Astrocyte (in vitro differentiated cells and primary cell): Measurements from ENCODE around the gene CD160. TPM values are rescaled to one million over a fixed set of nuclear protein-coding genes. Genes with fewer than 3 reads are reported as not detected.

Source experiments
- DNase-seq: peaks from one replicate; pipeline ENCODE4 v3.0.0-alpha.2; 2010; ENCODE audit warnings: low read depth
- FAIRE-seq: peaks from 2 replicates; lab custom pipeline; 2011; peaks lifted over from hg19 to GRCh38; lab: Jason Lieb, UNC
- H2AFZ ChIP-seq: 2 replicates; pipeline ENCODE4 v1.6.0; 2012; ENCODE audit warnings: low read depth, low read length, inconsistent platforms
- H3K27ac ChIP-seq: 2 replicates; pipeline ENCODE4 v1.5.1; 2011; ENCODE audit warnings: low read depth, low read length, inconsistent platforms
- H3K27me3 ChIP-seq: 2 replicates; pipeline ENCODE4 v1.6.0; 2011; ENCODE audit warnings: low read length, inconsistent platforms; ENCODE audit not compliant: insufficient read depth
- H3K36me3 ChIP-seq: 2 replicates; pipeline ENCODE4 v1.5.1; 2011; ENCODE audit warnings: low read length, inconsistent platforms; ENCODE audit not compliant: insufficient read depth
- H3K4me1 ChIP-seq: 2 replicates; pipeline ENCODE4 v1.5.1; 2011; ENCODE audit warnings: low read length, inconsistent platforms; ENCODE audit not compliant: insufficient read depth
- H3K4me2 ChIP-seq: 2 replicates; pipeline ENCODE4 v1.6.0; 2012; ENCODE audit warnings: low read length, inconsistent platforms
- H3K4me3 ChIP-seq: 2 replicates; pipeline ENCODE4 v1.5.1; 2011; ENCODE audit warnings: low read depth, mild to moderate bottlenecking, low read length, inconsistent platforms; ENCODE audit not compliant: insufficient read depth
- H3K79me2 ChIP-seq: 2 replicates; pipeline ENCODE4 v1.6.0; 2012; ENCODE audit warnings: mild to moderate bottlenecking, low read length, inconsistent platforms; ENCODE audit not compliant: insufficient read depth
- H3K9ac ChIP-seq: 2 replicates; pipeline ENCODE4 v1.6.0; 2012; ENCODE audit warnings: mild to moderate bottlenecking, low read length, inconsistent platforms
- H3K9me3 ChIP-seq: 2 replicates; pipeline ENCODE4 v1.5.1; 2012; ENCODE audit warnings: low read depth, mild to moderate bottlenecking, low read length, inconsistent platforms; ENCODE audit not compliant: insufficient read depth
- H4K20me1 ChIP-seq: 2 replicates; pipeline ENCODE4 v1.6.0; 2012; ENCODE audit warnings: low read length, inconsistent platforms; ENCODE audit not compliant: insufficient read depth
- H3K27ac Mint-ChIP-seq: one replicate; pipeline ENCODE4 v1.8.0; 2021; ENCODE audit warnings: mild to moderate bottlenecking, mixed read lengths; ENCODE audit not compliant: unreplicated experiment
- H3K27me3 Mint-ChIP-seq: one replicate; pipeline ENCODE4 v1.8.0; 2021; ENCODE audit warnings: low read depth, mixed read lengths; ENCODE audit not compliant: unreplicated experiment
- H3K36me3 Mint-ChIP-seq: one replicate; pipeline ENCODE4 v1.8.0; 2021; ENCODE audit warnings: low read depth, mixed read lengths; ENCODE audit not compliant: unreplicated experiment
- H3K4me1 Mint-ChIP-seq: one replicate; pipeline ENCODE4 v1.8.0; 2021; ENCODE audit warnings: low read depth, mixed read lengths; ENCODE audit not compliant: unreplicated experiment
- H3K4me3 Mint-ChIP-seq: one replicate; pipeline ENCODE4 v1.8.0; 2021; ENCODE audit warnings: mild to moderate bottlenecking, moderate library complexity, mixed read lengths; ENCODE audit not compliant: unreplicated experiment
- H3K9me3 Mint-ChIP-seq: one replicate; pipeline ENCODE4 v1.8.0; 2021; ENCODE audit warnings: mild to moderate bottlenecking, mixed read lengths; ENCODE audit not compliant: unreplicated experiment
- EZH2 ChIP-seq: IDR thresholded peaks from 2 replicates; pipeline ENCODE4 v1.6.1; 2012; ENCODE audit warnings: mild to moderate bottlenecking, low read length, inconsistent platforms; ENCODE audit not compliant: insufficient read depth
- total RNA-seq: library from RNA; stranded (reverse); gene quantifications from 2 replicates; pipeline ENCODE4 v1.2.1, GENCODE V29; 2021
- TF ChIP-seq, protein P1 (sequence below): IDR thresholded peaks from 2 replicates; pipeline ENCODE4 v1.5.1; 2011; ENCODE audit warnings: low read depth, mild to moderate bottlenecking, inconsistent platforms, low read length, moderate library complexity; ENCODE audit not compliant: insufficient read depth

Gene CD160
- total RNA-seq, 1 donor from 2014 or later: not detected

- DNase-seq (no peak), FAIRE-seq (no peak)
- no peak overlapping the region for H3K4me3 Mint-ChIP-seq
- peaks cover 10% of the 10 kb centered on the region for H3K27me3 Mint-ChIP-seq
- Histone ChIP-seq H3K79me2 (no peaks in the 10 kb centered on the region), H4K20me1 (no peaks in the 10 kb centered on the region), H3K9ac (no peak overlapping the region), H3K4me3 (no peak overlapping the region), H3K36me3 (no peaks in the 10 kb centered on the region), H2AFZ (no peak overlapping the region), H3K27me3 (no peaks in the 10 kb centered on the region), H3K4me1 (no peaks in the 10 kb centered on the region), H3K27ac (no peak overlapping the region), H3K4me2 (no peak overlapping the region), H3K9me3 (no peaks in the 10 kb centered on the region)
- H3K9me3 Mint-ChIP-seq: no peaks in the 10 kb centered on the region
- TF ChIP-seq, protein P1, sequence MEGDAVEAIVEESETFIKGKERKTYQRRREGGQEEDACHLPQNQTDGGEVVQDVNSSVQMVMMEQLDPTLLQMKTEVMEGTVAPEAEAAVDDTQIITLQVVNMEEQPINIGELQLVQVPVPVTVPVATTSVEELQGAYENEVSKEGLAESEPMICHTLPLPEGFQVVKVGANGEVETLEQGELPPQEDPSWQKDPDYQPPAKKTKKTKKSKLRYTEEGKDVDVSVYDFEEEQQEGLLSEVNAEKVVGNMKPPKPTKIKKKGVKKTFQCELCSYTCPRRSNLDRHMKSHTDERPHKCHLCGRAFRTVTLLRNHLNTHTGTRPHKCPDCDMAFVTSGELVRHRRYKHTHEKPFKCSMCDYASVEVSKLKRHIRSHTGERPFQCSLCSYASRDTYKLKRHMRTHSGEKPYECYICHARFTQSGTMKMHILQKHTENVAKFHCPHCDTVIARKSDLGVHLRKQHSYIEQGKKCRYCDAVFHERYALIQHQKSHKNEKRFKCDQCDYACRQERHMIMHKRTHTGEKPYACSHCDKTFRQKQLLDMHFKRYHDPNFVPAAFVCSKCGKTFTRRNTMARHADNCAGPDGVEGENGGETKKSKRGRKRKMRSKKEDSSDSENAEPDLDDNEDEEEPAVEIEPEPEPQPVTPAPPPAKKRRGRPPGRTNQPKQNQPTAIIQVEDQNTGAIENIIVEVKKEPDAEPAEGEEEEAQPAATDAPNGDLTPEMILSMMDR: no peak
- peaks cover 16% of the 10 kb centered on the region for H3K4me1 Mint-ChIP-seq
- H3K36me3 Mint-ChIP-seq: no peaks in the 10 kb centered on the region
- no peak overlapping the region for H3K27ac Mint-ChIP-seq
Observed at GRCh38 chr1:145702052-145702451, 17.2 kb upstream of the CD160 start.

DNA sequence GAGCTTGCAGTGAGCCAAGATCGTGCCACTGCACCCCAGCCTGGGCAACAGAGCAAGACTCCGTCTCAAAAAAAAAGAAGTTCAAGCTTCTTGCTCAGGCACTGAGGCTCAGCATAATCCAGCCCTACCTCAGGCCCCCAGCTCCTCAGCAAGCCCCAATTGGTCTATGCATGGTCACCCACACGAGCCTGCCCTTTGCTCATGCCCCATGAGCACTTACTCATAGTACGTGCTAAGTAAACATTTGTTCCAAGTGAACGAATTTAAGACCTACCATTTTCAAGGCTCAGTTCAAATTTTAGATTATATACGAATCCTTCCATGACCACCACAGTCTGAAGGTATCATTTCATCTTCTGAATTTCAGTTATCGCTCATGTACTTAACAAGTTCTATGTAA lies 16.5 kb upstream of the CD160 start:
- H3K79me2 ChIP-seq: no peaks in the 10 kb centered on the region
- H3K4me2 ChIP-seq: no peak overlapping the region
- H3K4me1 ChIP-seq: peaks cover 2% of the 10 kb centered on the region
- H4K20me1 ChIP-seq: no peaks in the 10 kb centered on the region
- no peak overlapping the region for H3K27ac ChIP-seq
- peaks cover 17% of the 10 kb centered on the region for H3K4me1 Mint-ChIP-seq
- DNase-seq (no peak), FAIRE-seq (no peak)
- no peak overlapping the region for H3K4me3 ChIP-seq
- H3K9me3 Mint-ChIP-seq: no peaks in the 10 kb centered on the region
- no peak overlapping the region for H3K4me3 Mint-ChIP-seq
- no peaks in the 10 kb centered on the region for H3K36me3 ChIP-seq
- H3K27me3 Mint-ChIP-seq: peaks cover 8% of the 10 kb centered on the region
- H3K9me3 ChIP-seq: no peaks in the 10 kb centered on the region
- no peaks in the 10 kb centered on the region for H3K27me3 ChIP-seq
- H3K27ac Mint-ChIP-seq: no peak overlapping the region
- no peak overlapping the region for H3K9ac ChIP-seq
- no peak for TF ChIP-seq EZH2
- TF ChIP-seq, protein P1: no peak
- H3K36me3 Mint-ChIP-seq: no peaks in the 10 kb centered on the region
- H2AFZ ChIP-seq: no peak overlapping the region

- no peak overlapping the region for H2AFZ ChIP-seq
- TF ChIP-seq EZH2: no peak
- TF ChIP-seq, protein P1: no peak
- H4K20me1 ChIP-seq: no peaks in the 10 kb centered on the region
- no peak for FAIRE-seq
- H3K27ac ChIP-seq: no peak overlapping the region
- no peak overlapping the region for H3K4me3 ChIP-seq
- H3K27me3 ChIP-seq: no peaks in the 10 kb centered on the region
- H3K36me3 Mint-ChIP-seq: no peaks in the 10 kb centered on the region
- peaks cover 23% of the 10 kb centered on the region for H3K4me1 Mint-ChIP-seq
- no peaks in the 10 kb centered on the region for H3K9me3 ChIP-seq
- no peaks in the 10 kb centered on the region for H3K79me2 ChIP-seq
- peaks cover 2% of the 10 kb centered on the region for H3K27me3 Mint-ChIP-seq
- H3K9ac ChIP-seq: no peak overlapping the region
- peaks cover 8% of the 10 kb centered on the region for H3K4me1 ChIP-seq
- H3K4me3 Mint-ChIP-seq: no peak overlapping the region
- no peaks in the 10 kb centered on the region for H3K9me3 Mint-ChIP-seq
- H3K4me2 ChIP-seq: no peak overlapping the region
- no peak for DNase-seq
- no peaks in the 10 kb centered on the region for H3K36me3 ChIP-seq
- no peak overlapping the region for H3K27ac Mint-ChIP-seq
Observed at GRCh38 chr1:145705622-145706021, 13.7 kb upstream of the CD160 start.
